ENCODE data around the gene PRR19. TPM values are rescaled to one million over a fixed set of nuclear protein-coding genes. Genes with fewer than 3 reads are reported as not detected.

Gene PRR19
- total and polyA plus RNA-seq, 7 donors = 0.17 to 0.73 (median 0.51) TPM; not detected in 2

GRCh38 chr19:42290136-42290522 lies 11.8 kb upstream of the PRR19 start:
- Histone ChIP-seq H3K4me1 (peaks cover 16% of the 10 kb centered on the region), H3K4me3 (no peak overlapping the region), H3K36me3 (ENCODE audit: insufficient read depth in 1 of 2, low read depth in 1 of 2) (peaks cover 8 to 84% of the 10 kb centered on the region in 2 donors), H3K27ac (no peak overlapping the region), H3K27me3 (ENCODE audit: insufficient read depth in 3 of 3, low read length in 2 of 3) (no peaks in the 10 kb centered on the region), H3K9me3 (no peaks in the 10 kb centered on the region)
- TF ChIP-seq, protein P1, sequence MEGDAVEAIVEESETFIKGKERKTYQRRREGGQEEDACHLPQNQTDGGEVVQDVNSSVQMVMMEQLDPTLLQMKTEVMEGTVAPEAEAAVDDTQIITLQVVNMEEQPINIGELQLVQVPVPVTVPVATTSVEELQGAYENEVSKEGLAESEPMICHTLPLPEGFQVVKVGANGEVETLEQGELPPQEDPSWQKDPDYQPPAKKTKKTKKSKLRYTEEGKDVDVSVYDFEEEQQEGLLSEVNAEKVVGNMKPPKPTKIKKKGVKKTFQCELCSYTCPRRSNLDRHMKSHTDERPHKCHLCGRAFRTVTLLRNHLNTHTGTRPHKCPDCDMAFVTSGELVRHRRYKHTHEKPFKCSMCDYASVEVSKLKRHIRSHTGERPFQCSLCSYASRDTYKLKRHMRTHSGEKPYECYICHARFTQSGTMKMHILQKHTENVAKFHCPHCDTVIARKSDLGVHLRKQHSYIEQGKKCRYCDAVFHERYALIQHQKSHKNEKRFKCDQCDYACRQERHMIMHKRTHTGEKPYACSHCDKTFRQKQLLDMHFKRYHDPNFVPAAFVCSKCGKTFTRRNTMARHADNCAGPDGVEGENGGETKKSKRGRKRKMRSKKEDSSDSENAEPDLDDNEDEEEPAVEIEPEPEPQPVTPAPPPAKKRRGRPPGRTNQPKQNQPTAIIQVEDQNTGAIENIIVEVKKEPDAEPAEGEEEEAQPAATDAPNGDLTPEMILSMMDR (IDR thresholded peaks at IDR 0.05) = no peak
- no peak for ATAC-seq
- 80 to 86% (median 81%) methylated on average over 11 to 13 of the region's 13 CpGs for WGBS, 3 donors
- DNase-seq = peak in 1 of 2 donors; percentile 7
- intact Hi-C loops (cut with DNase I) = loop anchor here in 1 of 2 donors (10.0 kb wide), 1 partner anchor 155 kb away; the partner anchor contains the start of gene POU2F2

- H3K36me3 ChIP-seq (ENCODE audit: insufficient read depth in 1 of 2, low read depth in 1 of 2) = peaks cover 8 to 89% of the 10 kb centered on the region in 2 donors
- no peak overlapping the region for H3K4me3 ChIP-seq
- H3K27me3 ChIP-seq (ENCODE audit: insufficient read depth in 3 of 3, low read length in 2 of 3) = no peaks in the 10 kb centered on the region
- 80 to 87% (median 81%) methylated on average over 21 to 31 of the region's 31 CpGs for WGBS, 3 donors
- no peaks in the 10 kb centered on the region for H3K9me3 ChIP-seq
- peak; percentile 27 to 59 for DNase-seq
- no peak overlapping the region for H3K27ac ChIP-seq
- TF ChIP-seq, protein P1 (IDR thresholded peaks at IDR 0.05) = no peak
- ATAC-seq = peak in 1 of 4 donors; percentile 23
- intact Hi-C loops (cut with DNase I) = loop anchor here in 1 of 2 donors (10.0 kb wide), 1 partner anchor 156 kb away; the partner anchor contains the start of gene POU2F2
- peaks cover 9% of the 10 kb centered on the region for H3K4me1 ChIP-seq
These were observed 11.2 kb upstream of the PRR19 start for GRCh38 chr19:42290523-42291434.

DNA sequence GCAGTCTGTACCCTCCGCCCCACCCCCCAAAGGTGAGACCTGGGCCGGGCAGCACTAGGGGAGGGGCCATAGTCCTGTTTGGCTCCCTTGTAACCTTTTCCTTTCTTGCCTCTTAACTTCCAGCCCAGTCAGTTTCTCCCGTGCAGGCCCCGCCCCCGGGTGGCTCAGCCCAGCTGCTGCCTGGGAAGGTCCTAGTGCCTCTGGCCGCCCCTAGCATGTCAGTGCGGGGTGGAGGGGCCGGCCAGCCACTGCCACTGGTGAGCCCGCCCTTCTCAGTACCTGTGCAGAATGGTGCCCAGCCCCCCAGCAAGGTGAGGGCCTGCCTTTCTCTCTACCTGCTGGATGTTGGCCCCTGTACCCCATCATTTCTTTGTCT lies 10.5 kb upstream of the PRR19 start:
- peaks cover 3% of the 10 kb centered on the region for H3K4me1 ChIP-seq
- peaks cover 8 to 89% of the 10 kb centered on the region in 2 donors for H3K36me3 ChIP-seq (ENCODE audit: insufficient read depth in 1 of 2, low read depth in 1 of 2)
- intact Hi-C loops (cut with DNase I) = loop anchor here in 1 of 2 donors (10.0 kb wide), 1 partner anchor 157 kb away; the partner anchor contains the start of gene POU2F2
- TF ChIP-seq, protein P1 (IDR thresholded peaks at IDR 0.05) = no peak
- no peaks in the 10 kb centered on the region for H3K9me3 ChIP-seq
- DNase-seq (peak in 1 of 2 donors; percentile 53), ATAC-seq (no peak)
- H3K27ac ChIP-seq = no peak overlapping the region
- 63 to 72% (median 67%) methylated on average over 9 of the region's 9 CpGs for WGBS, 3 donors
- H3K27me3 ChIP-seq (ENCODE audit: insufficient read depth in 3 of 3, low read length in 2 of 3) = no peaks in the 10 kb centered on the region
- H3K4me3 ChIP-seq = no peak overlapping the region

DNA sequence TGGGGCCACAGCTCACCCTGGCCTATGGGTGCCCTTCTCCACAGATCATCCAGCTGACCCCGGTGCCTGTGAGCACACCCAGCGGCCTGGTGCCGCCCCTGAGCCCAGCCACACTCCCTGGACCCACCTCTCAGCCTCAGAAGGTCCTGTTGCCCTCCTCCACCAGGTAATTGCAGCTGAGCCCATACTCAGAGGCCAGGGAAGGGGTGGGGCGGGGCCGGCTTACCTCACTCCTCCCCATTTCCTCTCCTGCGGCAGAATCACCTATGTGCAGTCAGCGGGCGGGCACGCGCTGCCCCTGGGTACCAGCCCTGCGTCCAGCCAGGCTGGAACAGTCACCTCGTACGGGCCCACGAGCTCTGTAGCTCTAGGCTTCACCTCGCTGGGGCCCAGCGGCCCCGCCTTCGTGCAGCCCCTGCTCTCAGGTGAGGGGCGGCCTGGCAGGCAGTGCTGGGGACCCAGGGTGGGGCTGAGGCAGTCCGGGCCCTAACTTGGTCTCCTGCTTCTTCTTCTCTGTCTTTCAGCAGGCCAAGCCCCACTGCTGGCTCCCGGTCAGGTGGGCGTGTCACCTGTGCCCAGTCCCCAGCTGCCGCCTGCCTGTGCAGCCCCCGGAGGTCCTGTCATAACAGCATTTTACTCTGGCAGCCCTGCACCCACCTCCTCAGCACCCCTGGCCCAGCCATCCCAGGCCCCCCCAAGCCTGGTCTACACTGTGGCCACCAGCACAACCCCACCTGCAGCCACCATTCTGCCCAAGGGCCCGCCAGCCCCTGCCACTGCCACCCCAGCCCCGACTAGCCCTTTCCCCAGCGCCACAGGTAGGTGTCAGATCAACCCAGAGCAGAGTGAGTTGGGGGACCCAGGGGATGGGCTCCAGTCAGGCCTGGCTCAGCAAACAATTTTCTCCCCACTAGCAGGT lies 9.6 kb upstream of the PRR19 start:
- WGBS, 3 donors = 90 to 92% (median 91%) methylated on average over 23 to 27 of the region's 27 CpGs
- DNase-seq (peak; percentile 9 to 56), ATAC-seq (no peak)
- no peaks in the 10 kb centered on the region for H3K9me3 ChIP-seq
- H3K4me1 ChIP-seq = no peaks in the 10 kb centered on the region
- TF ChIP-seq, protein P1 (IDR thresholded peaks at IDR 0.05) = no peak
- H3K27ac ChIP-seq = no peak overlapping the region
- H3K27me3 ChIP-seq (ENCODE audit: insufficient read depth in 3 of 3, low read length in 2 of 3) = no peaks in the 10 kb centered on the region
- intact Hi-C loops (cut with DNase I) = loop anchor here in 1 of 2 donors (10.0 kb wide), 1 partner anchor 158 kb away; the partner anchor contains the start of gene POU2F2
- H3K36me3 ChIP-seq (ENCODE audit: insufficient read depth in 1 of 2, low read depth in 1 of 2) = peaks cover 4 to 82% of the 10 kb centered on the region in 2 donors
- H3K4me3 ChIP-seq = no peak overlapping the region
